WTC11 (cell line): ENCODE results near the gene MEGF10. TPM values are rescaled to one million over a fixed set of nuclear protein-coding genes. Genes with fewer than 3 reads are reported as not detected.

Experiments used
- ATAC-seq: fragments of 200-7000 bp; cut with Tn5 transposase; 2 replicates; pipeline ENCODE4 v1.10.0; 2021; ENCODE audit warnings: mild to moderate bottlenecking, moderate library complexity
- CTCF ChIA-PET: fragments of 300-600 bp; sonication (Branson Sonifier 250); formaldehyde crosslinking; loops from one replicate; lab custom pipeline; 2021; ENCODE audit warnings: antibody characterized with exemption; lab: Charles Lee
- POLR2A ChIA-PET: fragments of 350-600 bp; sonication (Branson Sonifier 250); formaldehyde crosslinking; loops from one replicate; lab custom pipeline; 2021; ENCODE audit warnings: antibody characterized with exemption; lab: Charles Lee
- DNase-seq: peaks from one replicate; pipeline ENCODE4 v3.0.0; 2021; ENCODE audit warnings: low spot score
- H3K27ac Mint-ChIP-seq: 2 replicates; pipeline ENCODE4 v1.8.0; 2021; ENCODE audit warnings: mixed read lengths
- H3K27me3 Mint-ChIP-seq: 2 replicates; pipeline ENCODE4 v1.8.0; 2021; ENCODE audit warnings: low read depth, mild to moderate bottlenecking, moderate library complexity, mixed read lengths
- H3K36me3 Mint-ChIP-seq: 2 replicates; pipeline ENCODE4 v1.8.0; 2021; ENCODE audit warnings: mixed read lengths
- H3K4me1 Mint-ChIP-seq: 2 replicates; pipeline ENCODE4 v1.8.0; 2022; ENCODE audit warnings: mixed read lengths
- H3K4me3 Mint-ChIP-seq: 2 replicates; pipeline ENCODE4 v1.8.0; 2021; ENCODE audit warnings: mild to moderate bottlenecking, moderate library complexity, mixed read lengths
- H3K9me3 Mint-ChIP-seq: 2 replicates; pipeline ENCODE4 v1.8.0; 2021; ENCODE audit warnings: mixed read lengths
- CBFB ChIP-seq: sonication (generic); formaldehyde crosslinking; IDR thresholded peaks from 2 replicates; pipeline ENCODE4 v1.8.1; 2022; ENCODE audit warnings: mild to moderate bottlenecking, low read depth, missing genetic modification reagents
- CREB1 ChIP-seq: sonication (generic); formaldehyde crosslinking; IDR thresholded peaks from 2 replicates; pipeline ENCODE4 v1.8.0; 2023; ENCODE audit warnings: mild to moderate bottlenecking, missing genetic modification reagents
- CREM ChIP-seq: sonication (generic); formaldehyde crosslinking; IDR thresholded peaks from 2 replicates; pipeline ENCODE4 v1.8.1; 2022; ENCODE audit warnings: mild to moderate bottlenecking, missing genetic modification reagents, moderate library complexity
- ELF4 ChIP-seq: sonication (generic); formaldehyde crosslinking; IDR thresholded peaks from 2 replicates; pipeline ENCODE4 v1.8.1; 2022; ENCODE audit warnings: low read depth, mild to moderate bottlenecking, moderate library complexity, missing genetic modification reagents
- ESRRA ChIP-seq: sonication (generic); formaldehyde crosslinking; IDR thresholded peaks from 2 replicates; pipeline ENCODE4 v1.8.1; 2022; ENCODE audit warnings: mild to moderate bottlenecking, missing genetic modification reagents, borderline replicate concordance
- GTF2I ChIP-seq: fragments of 250-450 bp; sonication (Bioruptor Pico); conservative IDR thresholded peaks from 2 replicates; pipeline ENCODE4 v1.4.0; 2021; ENCODE audit warnings: mild to moderate bottlenecking
- JAZF1 ChIP-seq: fragments of 250-450 bp; sonication (Bioruptor Pico); IDR thresholded peaks from 2 replicates; pipeline ENCODE4 v1.9.0; 2021; ENCODE audit warnings: moderate library complexity, mild to moderate bottlenecking, inconsistent platforms
- NFE2L1 ChIP-seq: sonication (generic); formaldehyde crosslinking; IDR thresholded peaks from 2 replicates; pipeline ENCODE4 v1.8.1; 2023; ENCODE audit warnings: missing genetic modification reagents
- PRRX2 ChIP-seq: fragments of 250-450 bp; sonication (Bioruptor Pico); IDR thresholded peaks from 2 replicates; pipeline ENCODE4 v1.8.0; 2021; ENCODE audit warnings: mild to moderate bottlenecking
- SMAD3 ChIP-seq: sonication (generic); formaldehyde crosslinking; IDR thresholded peaks from 2 replicates; pipeline ENCODE4 v1.8.0; 2022; ENCODE audit warnings: missing genetic modification reagents, mild to moderate bottlenecking, borderline replicate concordance
- SP1 ChIP-seq: sonication (generic); formaldehyde crosslinking; conservative IDR thresholded peaks from 2 replicates; pipeline ENCODE4 v1.8.1; 2022; ENCODE audit warnings: missing genetic modification reagents
- ZNF263 ChIP-seq: sonication (generic); formaldehyde crosslinking; IDR thresholded peaks from 2 replicates; pipeline ENCODE4 v1.8.1; 2022; ENCODE audit warnings: low read depth, mild to moderate bottlenecking, moderate library complexity, missing genetic modification reagents
- ZNF281 ChIP-seq: sonication (generic); formaldehyde crosslinking; IDR thresholded peaks from 2 replicates; pipeline ENCODE4 v1.8.0; 2023; ENCODE audit warnings: mild to moderate bottlenecking, missing genetic modification reagents
- ZNF416 ChIP-seq: fragments of 250-450 bp; sonication (Bioruptor Pico); IDR thresholded peaks from 2 replicates; pipeline ENCODE4 v1.9.0; 2021; ENCODE audit warnings: mild to moderate bottlenecking, inconsistent platforms
- ZNF423 ChIP-seq: fragments of 250-450 bp; sonication (Bioruptor Pico); IDR thresholded peaks from 2 replicates; pipeline ENCODE4 v2.1.2; 2022; ENCODE audit warnings: mild to moderate bottlenecking, moderate library complexity
- total RNA-seq: library from RNA; stranded (reverse); gene quantifications from 3 replicates; pipeline ENCODE4 v1.2.3, GENCODE V29; 2021
- TF ChIP-seq, protein P1 (sequence below): sonication (generic); formaldehyde crosslinking; IDR thresholded peaks from 2 replicates; pipeline ENCODE4 v1.8.1; 2023; ENCODE audit warnings: mild to moderate bottlenecking, missing genetic modification reagents, moderate library complexity
- TF ChIP-seq, protein P2 (sequence below): sonication (generic); formaldehyde crosslinking; IDR thresholded peaks from 2 replicates; pipeline ENCODE4 v1.8.0; 2022; ENCODE audit warnings: mild to moderate bottlenecking, missing genetic modification reagents
- TF ChIP-seq, protein P3 (sequence below): fragments of 200-600 bp; IDR thresholded peaks from 2 replicates; pipeline ENCODE4 v1.8.0; 2022; ENCODE audit warnings: antibody characterized with exemption
- TF ChIP-seq, protein P4 (sequence below): sonication (generic); formaldehyde crosslinking; IDR thresholded peaks from 2 replicates; pipeline ENCODE4 v1.8.1; 2023; ENCODE audit warnings: mild to moderate bottlenecking, missing genetic modification reagents, moderate library complexity
- TF ChIP-seq, protein P5 (sequence below): sonication (generic); formaldehyde crosslinking; IDR thresholded peaks from 2 replicates; pipeline ENCODE4 v1.8.0; 2023; ENCODE audit warnings: missing genetic modification reagents

Gene MEGF10
- total RNA-seq, 1 experiment from 2014 or later: 24.5 TPM

GRCh38 chr5:127290019-127290945 lies at the start of gene MEGF10 (continued):
- no peak for TF ChIP-seq PRRX2 (CRISPR knock-in tag)
- no peak; the same call in 1 of the 2 replicates for TF ChIP-seq ZNF281
- TF ChIP-seq SP1 (CRISPR knock-in tag): no peak; the same call in 1 of the 2 replicates
- TF ChIP-seq, protein P1, sequence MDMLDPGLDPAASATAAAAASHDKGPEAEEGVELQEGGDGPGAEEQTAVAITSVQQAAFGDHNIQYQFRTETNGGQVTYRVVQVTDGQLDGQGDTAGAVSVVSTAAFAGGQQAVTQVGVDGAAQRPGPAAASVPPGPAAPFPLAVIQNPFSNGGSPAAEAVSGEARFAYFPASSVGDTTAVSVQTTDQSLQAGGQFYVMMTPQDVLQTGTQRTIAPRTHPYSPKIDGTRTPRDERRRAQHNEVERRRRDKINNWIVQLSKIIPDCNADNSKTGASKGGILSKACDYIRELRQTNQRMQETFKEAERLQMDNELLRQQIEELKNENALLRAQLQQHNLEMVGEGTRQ (CRISPR knock-in tag): peak; percentile 14; the same call in 1 of the 2 replicates
- no peak for TF ChIP-seq ZNF416 (CRISPR knock-in tag)
- TF ChIP-seq, protein P2, sequence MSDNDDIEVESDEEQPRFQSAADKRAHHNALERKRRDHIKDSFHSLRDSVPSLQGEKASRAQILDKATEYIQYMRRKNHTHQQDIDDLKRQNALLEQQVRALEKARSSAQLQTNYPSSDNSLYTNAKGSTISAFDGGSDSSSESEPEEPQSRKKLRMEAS: peak; percentile 59; the same call in 1 of the 2 replicates
- TF ChIP-seq CREM (CRISPR knock-in tag): peak; percentile 23; the same call in 1 of the 2 replicates
- TF ChIP-seq ESRRA (CRISPR knock-in tag): 0 out of 2 replicates have a peak, but pooled peaks have one; percentile 26
- TF ChIP-seq NFE2L1: no peak
- 0 out of 2 replicates have a peak, but pooled peaks have one; percentile 22 for TF ChIP-seq CREB1
- TF ChIP-seq ELF4: no peak
- TF ChIP-seq ZNF263 (CRISPR knock-in tag): no peak
- TF ChIP-seq, protein P3, sequence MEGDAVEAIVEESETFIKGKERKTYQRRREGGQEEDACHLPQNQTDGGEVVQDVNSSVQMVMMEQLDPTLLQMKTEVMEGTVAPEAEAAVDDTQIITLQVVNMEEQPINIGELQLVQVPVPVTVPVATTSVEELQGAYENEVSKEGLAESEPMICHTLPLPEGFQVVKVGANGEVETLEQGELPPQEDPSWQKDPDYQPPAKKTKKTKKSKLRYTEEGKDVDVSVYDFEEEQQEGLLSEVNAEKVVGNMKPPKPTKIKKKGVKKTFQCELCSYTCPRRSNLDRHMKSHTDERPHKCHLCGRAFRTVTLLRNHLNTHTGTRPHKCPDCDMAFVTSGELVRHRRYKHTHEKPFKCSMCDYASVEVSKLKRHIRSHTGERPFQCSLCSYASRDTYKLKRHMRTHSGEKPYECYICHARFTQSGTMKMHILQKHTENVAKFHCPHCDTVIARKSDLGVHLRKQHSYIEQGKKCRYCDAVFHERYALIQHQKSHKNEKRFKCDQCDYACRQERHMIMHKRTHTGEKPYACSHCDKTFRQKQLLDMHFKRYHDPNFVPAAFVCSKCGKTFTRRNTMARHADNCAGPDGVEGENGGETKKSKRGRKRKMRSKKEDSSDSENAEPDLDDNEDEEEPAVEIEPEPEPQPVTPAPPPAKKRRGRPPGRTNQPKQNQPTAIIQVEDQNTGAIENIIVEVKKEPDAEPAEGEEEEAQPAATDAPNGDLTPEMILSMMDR: no peak; the same call in 1 of the 2 replicates
- TF ChIP-seq JAZF1 (CRISPR knock-in tag): no peak
- no peak for TF ChIP-seq GTF2I (CRISPR knock-in tag)

DNA sequence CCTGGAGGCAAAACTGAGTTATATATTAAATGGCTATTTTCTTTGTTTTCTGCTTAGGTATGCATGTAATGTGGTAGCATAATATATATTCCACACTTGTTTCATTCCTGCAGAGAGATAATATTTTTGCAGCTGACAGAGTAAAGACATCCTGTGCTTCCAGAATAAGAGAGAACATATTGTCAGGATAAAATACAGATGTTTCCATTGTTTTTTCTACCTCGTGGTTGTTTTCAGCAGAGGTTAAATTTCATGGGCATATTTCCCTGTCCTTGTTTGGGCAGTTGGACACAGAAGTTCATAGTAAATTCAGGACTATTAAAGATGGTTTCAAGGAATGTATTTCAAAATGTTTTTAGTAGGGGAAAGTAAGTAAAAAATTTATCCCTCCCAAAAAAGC lies 47.6 kb upstream of the MEGF10 start:
- POLR2A ChIA-PET: no interaction called here
- Mint-ChIP-seq H3K4me1 (peaks cover 7% of the 10 kb centered on the region), H3K27me3 (no peaks in the 10 kb centered on the region)

More for the DNA sequence above, 47.6 kb upstream of the MEGF10 start:
- Mint-ChIP-seq H3K4me3 (no peak overlapping the region), H3K9me3 (peaks cover 20% of the 10 kb centered on the region), H3K36me3 (peaks cover 2% of the 10 kb centered on the region; the same call in 1 of the 2 replicates), H3K27ac (no peak overlapping the region)
- ATAC-seq (no peak), DNase-seq (no peak)
- TF ChIP-seq ZNF423 (CRISPR knock-in tag) (no peak), CBFB (no peak), GTF2I (CRISPR knock-in tag) (no peak), SMAD3 (CRISPR knock-in tag) (no peak), JAZF1 (CRISPR knock-in tag) (no peak)
- TF ChIP-seq, protein P4, sequence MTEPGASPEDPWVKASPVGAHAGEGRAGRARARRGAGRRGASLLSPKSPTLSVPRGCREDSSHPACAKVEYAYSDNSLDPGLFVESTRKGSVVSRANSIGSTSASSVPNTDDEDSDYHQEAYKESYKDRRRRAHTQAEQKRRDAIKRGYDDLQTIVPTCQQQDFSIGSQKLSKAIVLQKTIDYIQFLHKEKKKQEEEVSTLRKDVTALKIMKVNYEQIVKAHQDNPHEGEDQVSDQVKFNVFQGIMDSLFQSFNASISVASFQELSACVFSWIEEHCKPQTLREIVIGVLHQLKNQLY (CRISPR knock-in tag): no peak
- TF ChIP-seq, protein P5, sequence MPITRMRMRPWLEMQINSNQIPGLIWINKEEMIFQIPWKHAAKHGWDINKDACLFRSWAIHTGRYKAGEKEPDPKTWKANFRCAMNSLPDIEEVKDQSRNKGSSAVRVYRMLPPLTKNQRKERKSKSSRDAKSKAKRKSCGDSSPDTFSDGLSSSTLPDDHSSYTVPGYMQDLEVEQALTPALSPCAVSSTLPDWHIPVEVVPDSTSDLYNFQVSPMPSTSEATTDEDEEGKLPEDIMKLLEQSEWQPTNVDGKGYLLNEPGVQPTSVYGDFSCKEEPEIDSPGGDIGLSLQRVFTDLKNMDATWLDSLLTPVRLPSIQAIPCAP (CRISPR knock-in tag): no peak
- CTCF ChIA-PET: no interaction called here
